ENCODE data around the gene DPP6. TPM values are rescaled to one million over a fixed set of nuclear protein-coding genes. Genes with fewer than 3 reads are reported as not detected.

The DPP6 gene
- total and polyA plus RNA-seq, 2 of the 8 experiments (the other 6 are each of a cell fraction or from before 2014, with no cell fraction given) = 4.7 to 6.8 TPM

GRCh38 chr7:154770361-154770760 is 718.2 kb downstream of the DPP6 start (continued):
- TF ChIP-seq HDAC2 (IDR thresholded peaks at IDR 0.05; ENCODE audit: borderline replicate concordance in 1 of 2, low read depth in 2 of 2, low read length in 2 of 2) (no peak), TEAD4 (IDR thresholded peaks at IDR 0.05; ENCODE audit: low read depth, low read length) (no peak), SUZ12 (IDR thresholded peaks at IDR 0.05; ENCODE audit: low read length) (no peak), CBX5 (IDR thresholded peaks at IDR 0.05; ENCODE audit: low read depth, low read length) (no peak)
